RCC 7860 (cell line): ENCODE measurements around the gene E2F2.
"Not testable (repeated sequence)": the region's sequence is repeated elsewhere in the genome, so short reads cannot be mapped to it uniquely, and the experiment has no call there.

ENCODE experiments used
- DNase-seq: peaks from one replicate; pipeline ENCODE4 v3.0.0-alpha.2; 2015; ENCODE audit warnings: low spot score
- FAIRE-seq: peaks from 2 replicates; lab custom pipeline; 2012; peaks lifted over from hg19 to GRCh38; lab: Jason Lieb, UNC

The E2F2 gene

DNA sequence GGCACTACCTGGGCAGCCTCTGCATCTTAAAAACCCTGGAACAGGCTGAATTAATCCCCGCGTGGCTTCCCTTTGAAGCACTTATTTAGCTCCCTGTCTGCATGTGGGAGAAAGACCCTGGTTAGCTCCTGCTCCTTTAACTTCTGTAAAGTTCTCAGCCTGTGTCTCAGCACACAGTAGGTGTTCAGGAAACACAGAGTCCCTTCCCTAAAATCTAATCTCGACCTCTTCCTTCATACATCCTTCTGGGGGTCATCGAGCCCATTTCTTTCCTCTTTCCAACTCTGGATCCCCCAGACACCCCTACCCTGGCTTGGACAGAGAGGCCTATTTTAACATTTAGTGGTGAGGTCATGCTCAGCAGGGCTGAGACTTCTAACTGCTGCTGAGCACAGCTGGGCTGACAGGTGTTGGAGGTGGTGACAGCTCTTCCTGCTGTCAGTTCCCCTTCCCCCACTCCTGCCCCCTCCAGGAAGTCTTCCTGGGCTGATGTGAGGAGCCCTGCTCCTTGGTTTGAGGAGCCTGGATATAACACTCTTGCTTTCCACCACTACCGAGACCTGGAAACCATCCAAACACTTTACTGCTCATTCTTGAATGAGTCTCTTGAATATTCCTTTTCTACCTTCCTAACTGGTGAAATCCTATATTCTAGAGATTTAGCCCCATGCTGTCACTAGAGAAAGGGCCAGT lies 5.3 kb downstream of the E2F2 start:
- DNase-seq, result no peak
- FAIRE-seq, result no peak

DNA sequence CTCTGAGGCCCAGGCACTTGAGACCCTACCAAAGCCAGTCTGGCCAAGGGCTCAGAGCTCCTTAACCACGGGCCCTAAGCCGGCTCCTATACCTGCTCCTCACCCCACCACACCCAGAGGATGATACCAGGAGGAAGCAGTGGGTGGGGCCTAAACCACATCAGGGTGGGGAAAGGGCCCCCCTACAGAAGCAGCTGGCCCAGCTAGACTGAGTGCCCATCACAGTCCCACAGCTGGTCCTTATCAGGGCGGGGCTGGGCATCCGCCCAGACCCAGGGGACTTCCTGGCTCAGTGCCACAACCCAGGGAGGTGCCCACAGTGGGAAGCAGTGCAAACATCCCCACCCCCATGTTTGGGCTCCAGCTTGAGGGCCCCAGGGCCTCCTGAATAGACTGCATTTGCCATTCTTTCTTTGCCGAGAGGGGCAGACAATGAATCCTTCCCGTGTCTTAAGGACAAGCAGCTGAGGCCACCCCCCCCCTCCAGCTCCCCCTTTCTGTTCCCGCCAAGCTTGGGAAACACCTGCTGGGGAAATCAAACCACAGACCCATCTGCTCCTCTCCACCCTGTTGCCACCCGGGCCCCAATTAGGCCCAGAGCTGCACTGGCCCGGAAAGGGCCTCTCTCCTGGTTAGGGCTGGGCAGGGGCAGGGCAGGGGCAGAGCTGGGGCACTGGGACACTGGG lies 6.2 kb downstream of the E2F2 start:
- DNase-seq, result no peak
- no peak for FAIRE-seq

DNA sequence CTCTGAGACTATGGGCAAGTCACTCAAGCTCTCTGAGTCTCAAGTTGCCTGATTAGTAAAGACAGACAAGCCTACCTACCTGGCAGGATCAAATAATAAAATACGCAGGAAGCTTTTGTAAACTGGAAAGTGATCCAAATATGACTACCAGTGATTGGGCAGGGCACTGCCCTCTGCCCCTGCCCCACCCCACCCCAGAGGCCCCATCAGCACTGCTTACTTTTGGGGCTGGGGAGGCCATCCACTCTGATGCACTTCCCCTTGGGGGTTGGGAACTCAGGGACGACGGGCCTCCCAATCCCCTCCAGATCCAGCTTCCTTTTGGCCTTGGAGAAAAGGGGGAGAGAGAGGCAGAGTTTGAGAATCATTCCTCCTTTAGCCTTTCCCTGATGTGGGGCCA lies 6.9 kb downstream of the E2F2 start:
- no peak for FAIRE-seq
- DNase-seq, result no peak

DNA sequence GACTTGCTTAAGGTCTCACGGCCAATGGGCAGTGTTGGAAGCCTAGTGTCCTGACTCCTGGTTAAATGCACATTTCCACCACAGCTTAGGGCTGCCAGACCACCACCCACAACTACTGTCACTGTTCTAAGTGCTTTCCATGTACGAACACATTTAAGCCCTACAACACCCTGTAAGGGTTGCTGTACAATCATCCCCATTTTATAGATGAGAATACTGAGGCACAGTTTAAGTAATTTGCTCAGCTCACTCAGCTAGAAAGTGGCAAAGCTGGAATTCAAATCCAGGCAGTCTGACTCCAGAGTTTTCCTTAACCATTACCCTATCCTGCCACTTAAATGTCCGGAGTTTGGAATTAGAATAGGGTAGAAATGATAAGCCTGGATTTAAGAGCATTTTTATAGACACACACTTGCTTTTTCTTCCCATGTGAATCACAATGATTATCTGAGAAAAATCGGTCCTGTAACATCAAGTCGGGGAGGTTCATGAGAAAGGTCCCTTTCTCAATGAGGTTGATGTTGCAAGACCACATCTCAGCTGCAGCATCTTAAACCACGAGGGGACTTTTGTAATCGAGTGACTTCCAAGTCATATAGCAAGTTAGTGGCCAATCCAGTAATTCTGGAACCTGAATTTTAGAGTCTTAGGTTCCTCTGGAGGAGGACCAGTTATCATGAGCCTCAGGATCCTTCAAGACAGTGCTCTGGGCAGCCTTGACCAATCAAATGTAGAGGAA lies 8.6 kb downstream of the E2F2 start:
- no peak for FAIRE-seq

DNA sequence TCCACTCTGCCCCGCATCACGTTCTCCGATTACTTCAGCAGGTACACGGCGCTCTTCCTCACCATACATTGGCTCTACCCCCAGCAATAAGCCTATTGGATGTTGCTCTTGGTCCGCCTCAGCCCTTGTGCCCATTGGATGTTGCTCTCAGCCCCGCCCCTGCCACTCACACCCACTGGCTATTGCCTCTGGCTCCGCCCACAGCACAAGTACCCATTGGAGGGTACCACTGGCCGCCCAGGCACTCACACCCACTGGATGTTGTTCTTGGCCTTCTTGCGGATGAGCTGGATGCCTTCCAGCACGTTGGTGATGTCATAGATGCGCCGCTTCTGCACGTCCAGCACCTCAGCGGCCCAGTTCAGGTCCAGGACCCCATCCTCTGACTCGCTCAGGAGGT lies 9.4 kb downstream of the E2F2 start:
- FAIRE-seq (no peak), DNase-seq (no peak)

More for the DNA sequence above, 8.6 kb downstream of the E2F2 start:
- DNase-seq, result no peak

DNA sequence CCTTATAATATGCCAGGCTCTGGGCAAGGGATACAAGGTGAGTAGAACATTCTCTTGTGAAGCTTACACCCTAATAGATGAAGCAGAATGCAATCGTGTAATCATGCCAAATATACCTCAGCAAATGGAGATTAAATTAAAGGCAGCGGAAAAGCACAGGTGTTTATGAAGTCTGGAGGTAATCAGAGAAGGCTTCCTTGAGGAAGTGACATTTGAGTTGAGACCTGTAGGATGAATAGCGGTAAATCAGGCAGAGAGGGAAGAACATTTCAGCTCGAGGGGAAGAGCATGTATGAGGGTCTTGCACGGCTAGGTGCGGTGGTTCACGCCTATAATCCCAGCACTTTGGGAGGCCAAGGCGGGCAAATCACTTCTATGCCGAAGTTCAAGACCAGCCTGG lies 13.5 kb downstream of the E2F2 start:
- FAIRE-seq (no peak), DNase-seq (no peak)

DNA sequence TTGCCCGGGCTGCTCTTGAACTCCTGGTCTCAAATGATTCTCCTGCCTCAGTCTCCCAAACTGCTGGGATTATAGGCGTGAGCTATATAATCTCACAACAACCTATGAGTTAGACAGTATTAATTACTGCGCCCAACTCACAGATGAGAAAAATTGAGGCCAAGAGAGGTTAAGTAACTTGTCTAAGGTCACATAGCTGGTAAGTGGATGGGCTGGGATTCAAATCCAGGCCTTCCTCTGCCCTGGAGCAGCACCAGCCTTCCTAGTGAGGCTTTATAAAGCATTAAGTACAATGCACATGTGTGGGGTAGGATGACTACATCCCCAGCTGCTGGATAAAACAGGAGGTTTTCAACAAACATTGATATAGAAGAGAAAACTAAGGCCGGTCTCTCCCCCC lies 15.1 kb downstream of the E2F2 start:
- no peak for FAIRE-seq

DNA sequence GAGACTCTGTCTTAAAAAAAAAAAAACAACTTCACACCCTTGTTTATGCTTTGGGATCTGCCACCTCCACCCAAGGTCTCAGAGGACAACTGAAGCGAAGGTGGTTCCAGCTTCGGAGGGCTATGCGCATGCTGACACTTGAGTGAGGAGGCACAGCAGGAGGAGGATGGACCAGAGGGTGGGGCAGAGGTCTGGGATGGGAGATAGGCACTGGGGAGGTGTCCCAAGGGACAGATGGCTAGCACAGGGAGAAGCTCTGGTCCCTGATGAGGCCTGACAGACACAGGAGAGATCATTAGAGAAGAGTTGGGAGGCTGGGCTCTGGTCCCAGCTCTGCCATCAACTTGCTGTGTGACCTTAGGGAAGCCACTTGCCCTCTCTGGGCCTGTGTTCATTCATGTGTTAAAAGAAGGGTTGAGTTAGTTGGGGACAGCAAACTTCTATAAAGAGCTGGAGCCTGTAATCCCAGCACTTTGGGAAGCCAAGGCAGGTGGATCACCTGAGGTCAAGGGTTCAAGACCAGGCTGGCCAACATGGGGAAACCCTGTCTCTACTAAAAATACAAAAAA lies 16.8 kb downstream of the E2F2 start:
- FAIRE-seq (no peak), DNase-seq (no peak)

More for the DNA sequence above, 15.1 kb downstream of the E2F2 start:
- no peak for DNase-seq

DNA sequence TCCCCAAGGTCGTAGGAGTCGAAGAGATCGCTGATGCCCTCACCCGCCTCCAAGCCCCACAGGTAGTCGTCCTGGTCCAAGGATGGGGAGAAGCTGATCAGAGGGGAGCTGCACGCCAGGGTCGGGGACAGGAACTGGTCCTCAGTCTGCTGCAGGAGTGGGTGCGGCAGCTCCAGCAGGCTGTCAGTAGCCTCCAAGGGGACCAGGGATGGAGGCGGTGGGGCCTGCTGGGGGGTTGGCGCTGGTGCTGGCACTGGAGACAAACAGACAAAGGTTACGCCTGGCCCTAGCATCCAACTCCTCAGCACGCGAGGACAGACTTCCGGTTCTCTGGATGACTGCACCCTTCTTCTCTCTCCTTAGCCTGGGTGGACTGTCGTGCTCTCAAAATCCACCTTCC lies 21.1 kb downstream of the E2F2 start:
- DNase-seq (no peak), FAIRE-seq (no peak)

DNA sequence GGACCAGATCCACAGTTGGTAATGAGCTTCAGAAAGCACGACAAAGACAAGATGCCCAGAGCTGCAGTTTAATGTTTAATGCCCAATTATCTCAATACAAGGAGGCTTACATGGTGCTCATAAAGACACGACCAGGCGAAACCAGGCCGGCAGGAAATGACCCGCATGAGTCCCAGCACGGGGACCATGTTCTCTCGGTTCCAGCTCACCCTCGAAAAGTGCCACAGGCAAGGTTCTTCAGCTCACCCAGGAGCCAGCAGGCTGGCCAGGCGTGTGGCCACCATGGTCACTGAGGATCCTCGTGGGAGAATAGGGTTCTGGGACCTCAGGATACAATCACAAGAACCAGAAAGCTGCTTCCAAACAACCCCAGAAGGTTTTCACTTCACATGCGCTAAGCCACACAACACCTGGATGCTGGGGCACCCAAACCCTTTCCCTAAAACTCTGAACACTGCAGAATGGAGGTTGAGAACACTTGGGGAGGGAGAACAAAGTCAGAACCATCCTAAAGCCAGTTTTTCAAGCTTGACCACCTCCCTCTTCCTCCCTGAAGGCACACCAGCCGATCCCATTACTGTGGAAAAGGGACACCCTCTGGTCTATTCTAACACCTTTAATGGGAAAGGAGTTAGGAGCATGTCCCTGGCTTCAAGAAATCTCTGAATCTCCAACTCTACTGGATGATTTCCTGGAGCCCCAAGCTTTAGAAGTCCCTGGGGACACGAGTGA lies 24.5 kb downstream of the E2F2 start:
- DNase-seq (no peak), FAIRE-seq (no peak)

DNA sequence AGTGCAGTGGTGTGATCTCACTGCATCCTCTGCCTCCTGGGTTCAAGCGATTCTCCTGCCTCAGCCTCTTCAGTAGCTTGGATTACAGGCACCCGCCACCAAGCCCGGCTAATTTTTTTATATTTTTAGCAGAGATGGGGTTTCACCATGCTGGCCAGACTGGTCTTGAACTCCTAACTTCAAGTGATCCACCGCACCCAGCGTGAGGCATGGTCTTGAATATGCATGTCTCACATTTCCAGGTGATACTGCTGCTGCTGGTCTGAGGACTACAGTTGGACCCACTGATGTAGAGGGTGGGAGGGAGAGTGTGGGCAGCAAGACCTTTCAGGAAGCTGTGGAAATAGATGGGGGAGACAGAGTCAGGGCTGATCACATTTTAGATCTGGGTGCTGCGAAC lies 25.2 kb downstream of the E2F2 start:
- DNase-seq, result no peak
- no peak for FAIRE-seq

DNA sequence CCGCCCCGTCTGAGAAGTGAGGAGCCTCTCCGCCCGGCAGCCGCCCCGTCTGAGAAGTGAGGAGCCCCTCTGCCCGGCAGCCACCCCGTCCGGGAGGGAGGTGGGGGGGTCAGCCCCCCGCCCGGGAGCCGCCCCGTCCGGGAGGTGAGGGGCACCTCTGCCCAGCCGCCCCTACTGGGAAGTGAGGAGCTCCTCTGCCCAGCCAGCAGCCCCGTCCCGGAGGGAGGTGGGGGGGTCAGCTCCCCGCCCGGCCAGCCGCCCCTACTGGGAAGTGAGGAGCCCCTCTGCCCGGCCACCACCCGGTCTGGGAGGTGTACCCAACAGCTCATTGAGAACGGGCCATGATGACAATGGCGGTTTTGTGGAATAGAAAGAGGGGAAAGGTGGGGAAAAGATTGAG lies 26.9 kb downstream of the E2F2 start:
- not testable (repeated sequence) for FAIRE-seq, DNase-seq

DNA sequence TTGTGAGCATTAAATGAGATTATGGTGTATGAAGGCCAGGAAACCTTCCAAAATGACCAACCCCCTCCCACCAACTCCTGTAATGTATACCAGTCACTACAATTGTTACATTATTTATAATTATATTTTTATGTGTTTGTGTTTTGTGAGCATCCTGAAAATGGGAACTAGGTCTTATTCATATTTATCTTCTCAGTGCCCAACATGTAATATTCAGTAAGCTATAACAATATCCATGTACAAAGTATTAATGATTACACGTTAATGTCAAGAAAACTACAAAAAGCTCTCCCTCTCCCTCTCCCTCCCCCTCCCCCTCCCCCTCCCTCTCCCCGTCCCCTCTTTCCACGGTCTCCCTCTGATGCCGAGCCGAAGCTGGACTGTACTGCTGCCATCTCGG lies 28.1 kb downstream of the E2F2 start:
- no peak for FAIRE-seq
- no peak for DNase-seq

DNA sequence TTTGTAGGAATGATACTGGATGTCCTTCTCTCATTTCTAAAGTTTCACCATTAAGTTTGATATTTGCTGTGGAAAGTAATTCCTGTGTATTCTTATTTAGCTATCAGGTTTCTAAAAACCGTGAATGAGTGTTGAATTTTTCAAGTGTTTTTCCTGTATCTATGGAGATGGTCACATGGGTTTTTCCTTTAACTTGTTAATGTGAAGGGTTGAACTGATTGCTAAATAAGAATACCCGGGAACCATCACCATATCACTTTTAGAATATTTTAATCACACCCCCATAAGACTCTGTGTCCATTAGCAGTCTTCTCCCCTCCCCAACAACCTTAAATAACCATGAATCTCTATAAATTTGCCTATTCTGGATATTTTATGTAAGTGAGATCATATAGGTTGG lies 30.6 kb downstream of the E2F2 start:
- no peak for DNase-seq
- FAIRE-seq, result no peak

DNA sequence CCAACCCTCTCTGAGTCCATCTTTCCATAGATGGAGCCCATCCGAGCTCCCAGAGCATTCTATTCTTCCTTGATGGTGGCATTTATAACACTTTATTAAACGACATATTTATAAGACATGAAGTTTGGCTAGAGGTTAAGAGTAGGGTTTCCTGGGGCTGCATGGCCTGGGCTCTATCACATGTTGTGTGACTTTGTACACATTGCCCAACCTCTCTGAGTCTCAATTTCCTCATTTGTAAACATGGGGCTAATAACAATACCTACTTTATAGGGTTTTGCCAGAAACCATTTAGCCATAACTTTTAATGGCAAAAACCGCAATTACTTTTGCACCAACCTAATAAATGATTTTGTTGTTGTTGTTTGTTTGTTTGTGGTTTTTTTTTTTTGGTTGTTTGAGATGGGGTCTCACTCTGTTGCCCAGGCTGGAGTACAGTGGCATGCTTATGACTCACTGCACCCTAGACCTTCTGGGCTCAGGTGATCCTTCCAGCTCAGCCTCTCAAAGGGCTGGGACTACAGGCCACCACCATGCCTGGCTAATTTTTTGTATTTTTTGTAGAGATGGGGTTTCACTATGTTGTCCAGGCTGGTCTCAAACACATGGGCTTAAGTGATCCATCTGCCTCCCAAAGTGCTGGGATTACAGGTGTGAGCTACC lies 33.1 kb downstream of the E2F2 start:
- FAIRE-seq, result no peak
- no peak for DNase-seq

DNA sequence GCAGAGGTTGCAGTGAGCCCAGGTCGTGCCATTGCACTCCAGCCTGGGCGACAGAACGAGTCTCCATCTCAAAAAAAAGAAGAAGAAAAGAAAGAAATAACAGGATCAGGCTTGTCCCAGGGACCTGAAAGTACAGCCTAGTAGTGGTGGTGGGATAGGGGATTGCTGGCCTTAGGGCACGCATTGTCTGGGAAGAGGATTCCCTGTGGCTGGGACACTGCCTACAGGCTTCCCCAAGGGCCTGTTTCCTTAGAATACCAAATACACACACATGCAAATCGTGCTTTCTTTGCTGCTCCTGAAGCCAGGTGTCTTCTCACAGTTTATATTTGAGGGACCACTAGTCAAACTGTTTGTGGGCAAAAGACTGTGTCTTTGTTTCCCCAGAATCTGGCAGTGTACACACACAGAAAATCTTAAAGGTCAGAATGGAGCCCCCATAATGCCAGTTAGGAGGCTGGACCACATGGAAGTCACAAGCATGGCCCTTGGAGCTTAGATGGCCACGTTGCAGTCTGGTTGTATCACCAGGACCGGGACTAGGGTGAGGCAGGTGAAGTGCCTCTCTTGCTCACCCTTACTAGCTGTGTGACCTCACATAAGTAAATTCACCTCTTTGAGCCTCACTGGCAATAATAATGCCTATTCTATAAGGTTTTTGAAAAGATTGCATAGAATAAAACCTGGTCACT lies 34.4 kb downstream of the E2F2 start:
- DNase-seq, result no peak
- no peak for FAIRE-seq

DNA sequence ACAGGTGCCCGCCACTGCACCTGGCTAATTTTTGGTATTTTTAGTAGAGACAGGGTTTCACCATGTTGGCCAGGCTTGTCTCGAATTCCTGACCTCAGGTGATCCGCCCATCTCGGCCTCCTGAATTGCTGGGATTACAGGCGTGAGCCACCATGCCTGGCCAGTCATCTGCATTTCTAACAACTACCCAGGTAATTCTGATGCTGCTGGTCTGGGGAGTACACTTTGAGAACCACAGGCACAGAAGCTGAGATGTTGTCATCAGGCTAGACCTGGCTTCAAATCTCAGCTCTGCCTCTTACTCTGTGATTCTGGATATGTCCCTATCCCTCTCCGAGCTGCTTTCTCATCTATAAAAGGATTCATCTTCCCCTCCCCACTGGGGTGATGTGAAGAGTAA lies 36.2 kb downstream of the E2F2 start:
- DNase-seq, FAIRE-seq: not testable (repeated sequence)

DNA sequence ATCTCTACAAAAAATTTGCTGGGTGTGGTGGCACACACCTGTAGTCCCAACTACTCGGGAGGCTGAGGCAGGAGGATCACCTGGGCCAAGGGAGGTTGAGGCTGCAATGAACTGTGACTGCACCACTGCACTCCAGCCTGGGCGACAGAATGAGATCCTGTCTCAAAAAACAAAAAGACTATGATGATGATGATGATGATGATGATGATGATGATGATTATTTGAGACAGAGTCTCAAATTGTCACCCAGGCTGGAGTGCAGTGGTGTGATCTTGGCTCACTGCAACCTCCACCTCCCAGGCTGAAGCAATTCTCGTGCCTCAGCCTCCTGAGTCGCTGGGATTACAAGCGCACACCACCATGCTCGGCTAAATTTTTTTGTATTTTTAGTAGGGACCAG lies 38.3 kb downstream of the E2F2 start:
- FAIRE-seq, DNase-seq: not testable (repeated sequence)

DNA sequence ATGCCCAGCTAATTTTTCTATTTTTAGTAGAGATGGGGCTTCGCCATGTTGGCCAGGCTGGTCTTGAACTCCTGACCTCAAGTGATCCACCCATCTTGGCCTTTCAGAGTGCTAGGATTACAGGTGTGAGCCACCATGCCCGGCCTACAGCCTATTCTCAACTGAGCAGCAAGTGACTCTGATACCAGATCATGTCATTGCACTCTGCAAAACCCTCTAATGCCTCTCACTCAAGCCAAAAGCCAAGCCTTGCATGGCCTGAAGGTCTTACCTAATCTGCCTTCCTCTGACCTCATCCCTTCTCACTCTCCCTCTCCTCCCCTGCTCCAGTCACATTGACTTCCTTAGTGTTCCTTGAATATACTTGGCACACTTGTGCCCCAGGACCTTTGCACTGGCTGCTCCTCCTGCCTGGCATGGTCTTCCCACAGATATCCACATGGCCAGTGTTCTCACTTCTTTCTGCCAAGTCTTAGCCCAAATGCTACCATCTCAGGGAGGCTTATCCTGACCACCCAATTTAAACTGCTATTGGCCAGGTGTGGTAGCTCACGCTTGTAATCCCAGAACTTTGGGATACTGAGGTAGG lies 38.8 kb downstream of the E2F2 start:
- DNase-seq (no peak), FAIRE-seq (no peak)
